Glutamatergic neuron (in vitro differentiated cells): ENCODE data around the gene POLR3K. TPM values are rescaled to one million over a fixed set of nuclear protein-coding genes. Genes with fewer than 3 reads are reported as not detected.
"Not testable (repeated sequence)": the region's sequence is repeated elsewhere in the genome, so short reads cannot be mapped to it uniquely, and the experiment has no call there.

Experiments used
- DNase-seq: peaks from one replicate; pipeline ENCODE4 v3.0.0; 2022
- H3K27ac Mint-ChIP-seq: one replicate; pipeline ENCODE4 v1.8.0; 2020; ENCODE audit warnings: mild to moderate bottlenecking, mixed read lengths, inconsistent platforms; ENCODE audit not compliant: unreplicated experiment
- H3K27me3 Mint-ChIP-seq: one replicate; pipeline ENCODE4 v1.8.0; 2020; ENCODE audit warnings: mild to moderate bottlenecking, moderate library complexity, mixed read lengths, inconsistent platforms; ENCODE audit not compliant: unreplicated experiment
- H3K36me3 Mint-ChIP-seq: one replicate; pipeline ENCODE4 v1.8.0; 2020; ENCODE audit warnings: mild to moderate bottlenecking, mixed read lengths, inconsistent platforms; ENCODE audit not compliant: unreplicated experiment
- H3K4me1 Mint-ChIP-seq: one replicate; pipeline ENCODE4 v1.8.0; 2020; ENCODE audit warnings: mild to moderate bottlenecking, low read depth, mixed read lengths, inconsistent platforms; ENCODE audit not compliant: unreplicated experiment
- H3K4me3 Mint-ChIP-seq: one replicate; pipeline ENCODE4 v1.8.0; 2020; ENCODE audit warnings: mild to moderate bottlenecking, mixed read lengths, inconsistent platforms; ENCODE audit not compliant: unreplicated experiment
- H3K9me3 Mint-ChIP-seq: one replicate; pipeline ENCODE4 v1.8.0; 2020; ENCODE audit warnings: mild to moderate bottlenecking, moderate library complexity, mixed read lengths, inconsistent platforms; ENCODE audit not compliant: unreplicated experiment
- microRNA-seq: library from miRNA; unstranded; fragments of <30 nt; microRNA quantifications from one replicate; pipeline ENCODE4, GENCODE V29; 2020; ENCODE audit not compliant: unreplicated experiment
- total RNA-seq: library from RNA; stranded (reverse); fragmentation: NEBNext Ultra II Directional; extraction: Animal tissue kit (Norgen Biotek cat#: 25700); gene quantifications from one replicate; pipeline ENCODE4 v1.2.1, GENCODE V29; 2021; ENCODE audit not compliant: unreplicated experiment
- TF ChIP-seq, protein P1 (sequence below): fragments of 200-600 bp; sonication (generic); IDR thresholded peaks from one replicate; pipeline ENCODE4 v1.5.0; 2021; ENCODE audit not compliant: partially characterized antibody, unreplicated experiment

The POLR3K gene
- total RNA-seq, 1 donor from 2014 or later = 10.2 TPM

- not testable (repeated sequence) for H3K36me3 Mint-ChIP-seq, H3K9me3 Mint-ChIP-seq, DNase-seq, H3K4me3 Mint-ChIP-seq, H3K4me1 Mint-ChIP-seq, H3K27ac Mint-ChIP-seq, H3K27me3 Mint-ChIP-seq
Observed at GRCh38 chr16:17062-17765, 36.2 kb downstream of the POLR3K start.

GRCh38 chr16:10772-11171, 42.6 kb downstream of the POLR3K start:
- not testable (repeated sequence) for H3K4me3 Mint-ChIP-seq, H3K27me3 Mint-ChIP-seq, H3K4me1 Mint-ChIP-seq, H3K27ac Mint-ChIP-seq, H3K9me3 Mint-ChIP-seq, H3K36me3 Mint-ChIP-seq
- TF ChIP-seq, protein P1, sequence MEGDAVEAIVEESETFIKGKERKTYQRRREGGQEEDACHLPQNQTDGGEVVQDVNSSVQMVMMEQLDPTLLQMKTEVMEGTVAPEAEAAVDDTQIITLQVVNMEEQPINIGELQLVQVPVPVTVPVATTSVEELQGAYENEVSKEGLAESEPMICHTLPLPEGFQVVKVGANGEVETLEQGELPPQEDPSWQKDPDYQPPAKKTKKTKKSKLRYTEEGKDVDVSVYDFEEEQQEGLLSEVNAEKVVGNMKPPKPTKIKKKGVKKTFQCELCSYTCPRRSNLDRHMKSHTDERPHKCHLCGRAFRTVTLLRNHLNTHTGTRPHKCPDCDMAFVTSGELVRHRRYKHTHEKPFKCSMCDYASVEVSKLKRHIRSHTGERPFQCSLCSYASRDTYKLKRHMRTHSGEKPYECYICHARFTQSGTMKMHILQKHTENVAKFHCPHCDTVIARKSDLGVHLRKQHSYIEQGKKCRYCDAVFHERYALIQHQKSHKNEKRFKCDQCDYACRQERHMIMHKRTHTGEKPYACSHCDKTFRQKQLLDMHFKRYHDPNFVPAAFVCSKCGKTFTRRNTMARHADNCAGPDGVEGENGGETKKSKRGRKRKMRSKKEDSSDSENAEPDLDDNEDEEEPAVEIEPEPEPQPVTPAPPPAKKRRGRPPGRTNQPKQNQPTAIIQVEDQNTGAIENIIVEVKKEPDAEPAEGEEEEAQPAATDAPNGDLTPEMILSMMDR = peak; percentile 47
- DNase-seq = peak; percentile 91

GRCh38 chr16:9903-10665, 43.3 kb downstream of the POLR3K start:
- peak overlapping the region; percentile 38 for H3K27ac Mint-ChIP-seq

More at GRCh38 chr16:9903-10665, 43.3 kb downstream of the POLR3K start:
- H3K9me3 Mint-ChIP-seq = peaks cover 2% of the 10 kb centered on the region
- no peaks in the 10 kb centered on the region for H3K36me3 Mint-ChIP-seq
- TF ChIP-seq, protein P1 = no peak
- no peaks in the 10 kb centered on the region for H3K27me3 Mint-ChIP-seq
- peak overlapping the region; percentile 69 for H3K4me3 Mint-ChIP-seq
- no peaks in the 10 kb centered on the region for H3K4me1 Mint-ChIP-seq
- DNase-seq = no peak

Small RNA genes lying within 50 kb of the gene (microRNA-seq; reads per million reads assigned to microRNA genes)
- gene MIR6859-4 = not detected

Other genes starting within 250 kb of the POLR3K start
- gene SNRNP25, start 220 bp upstream of the POLR3K start, total RNA-seq = 21.5 TPM
- 25.2 TPM for gene RHBDF1, start 19.0 kb upstream of the POLR3K start, total RNA-seq
- 24.7 TPM for gene MPG, start 24.6 kb upstream of the POLR3K start, total RNA-seq
- 38.9 TPM for gene NPRL3, start 85.1 kb upstream of the POLR3K start, total RNA-seq
- not detected for gene HBZ, start 99.0 kb upstream of the POLR3K start, total RNA-seq
- gene HBM, start 112.4 kb upstream of the POLR3K start, total RNA-seq = not detected
- gene HBA2, start 119.3 kb upstream of the POLR3K start, total RNA-seq = not detected
- 1.5 TPM for gene HBA1, start 123.1 kb upstream of the POLR3K start, total RNA-seq
- 1.5 TPM for gene HBQ1, start 126.9 kb upstream of the POLR3K start, total RNA-seq
- gene LUC7L, start 175.8 kb upstream of the POLR3K start, total RNA-seq = 213 TPM
- gene FAM234A, start 181.2 kb upstream of the POLR3K start, total RNA-seq = 82.7 TPM
- gene RGS11, start 222.3 kb upstream of the POLR3K start, total RNA-seq = 18.2 TPM
- 13.8 TPM for gene ARHGDIG, start 227.0 kb upstream of the POLR3K start, total RNA-seq
- 11.8 TPM for gene PDIA2, start 229.6 kb upstream of the POLR3K start, total RNA-seq